CMK (cell line): ENCODE measurements around the gene ADNP.

ENCODE experiments used
- DNase-seq: peaks from one replicate; pipeline ENCODE4 v3.0.0-alpha.2; 2010; ENCODE audit warnings: low read depth

The ADNP gene

DNA sequence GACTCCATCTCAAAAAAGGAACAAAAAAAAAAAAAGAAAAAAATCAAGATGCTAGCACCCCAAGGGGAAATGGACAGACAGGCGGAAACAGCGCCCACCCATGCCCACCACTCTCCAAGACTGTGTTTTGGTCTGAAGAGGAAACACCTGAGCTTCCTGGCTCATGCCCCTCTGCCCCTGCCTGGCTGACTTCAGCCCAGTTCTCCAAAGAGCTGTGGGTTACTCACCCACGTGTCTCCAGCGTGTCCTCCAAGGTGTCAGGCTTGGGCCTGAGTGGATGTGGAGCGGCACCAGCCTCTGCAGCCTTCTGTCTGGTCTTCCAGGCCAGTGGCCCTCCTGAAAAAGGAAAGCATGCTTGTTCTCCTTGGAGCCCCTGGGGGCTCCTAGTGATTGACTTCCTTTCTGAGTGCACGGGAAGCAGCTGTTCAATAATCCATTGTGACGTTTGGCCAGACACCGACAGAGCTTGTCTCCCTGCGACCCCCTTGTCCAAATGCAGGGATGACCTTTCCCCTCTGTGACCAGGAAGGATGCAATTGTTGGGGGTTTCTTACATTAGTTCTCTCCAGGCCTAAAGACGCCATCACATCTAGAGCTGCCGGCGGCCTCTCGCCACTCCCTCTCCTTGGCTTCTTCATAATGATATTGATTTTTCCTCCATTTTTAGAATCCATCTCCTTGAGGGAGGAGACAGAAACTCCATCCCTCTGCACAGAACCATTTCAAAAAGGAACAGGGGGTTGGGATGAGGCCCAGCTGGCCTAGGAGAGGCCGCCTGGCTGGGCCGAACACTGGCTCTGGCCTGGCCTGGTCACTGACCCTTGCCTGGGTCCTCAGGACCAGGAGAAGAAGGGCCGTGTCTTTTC is 58.4 kb downstream of the ADNP start:
- no peak for DNase-seq

DNA sequence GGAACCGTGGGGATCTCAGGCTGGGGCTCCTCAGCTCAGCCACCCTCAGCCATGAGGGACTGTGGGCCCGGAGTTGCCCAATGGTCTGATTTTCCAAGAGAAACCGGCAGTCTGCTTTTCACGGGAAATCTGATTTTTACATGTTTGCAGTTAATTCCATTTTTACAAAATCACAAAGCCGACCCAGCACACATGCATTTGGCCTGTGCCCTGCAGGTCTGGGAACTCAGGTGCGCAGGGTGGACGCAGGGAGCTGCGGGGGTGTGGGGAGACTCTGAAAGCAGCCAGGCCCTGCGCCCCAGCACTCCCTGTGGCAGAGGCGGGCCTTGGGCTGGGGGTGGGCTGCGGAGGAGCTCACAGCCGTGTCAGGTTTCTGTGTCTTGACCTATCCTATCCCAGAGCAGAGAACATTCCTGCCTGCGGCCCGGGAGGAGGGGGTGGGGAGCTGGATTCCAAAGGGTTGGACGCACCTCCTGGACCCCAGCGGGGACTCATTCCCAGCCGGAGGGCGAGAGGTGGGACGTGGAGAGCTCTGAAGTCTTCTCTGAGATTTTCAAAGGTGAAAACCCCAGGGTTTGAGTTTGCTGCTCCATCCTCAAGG is 60.6 kb downstream of the ADNP start:
- no peak for DNase-seq

DNA sequence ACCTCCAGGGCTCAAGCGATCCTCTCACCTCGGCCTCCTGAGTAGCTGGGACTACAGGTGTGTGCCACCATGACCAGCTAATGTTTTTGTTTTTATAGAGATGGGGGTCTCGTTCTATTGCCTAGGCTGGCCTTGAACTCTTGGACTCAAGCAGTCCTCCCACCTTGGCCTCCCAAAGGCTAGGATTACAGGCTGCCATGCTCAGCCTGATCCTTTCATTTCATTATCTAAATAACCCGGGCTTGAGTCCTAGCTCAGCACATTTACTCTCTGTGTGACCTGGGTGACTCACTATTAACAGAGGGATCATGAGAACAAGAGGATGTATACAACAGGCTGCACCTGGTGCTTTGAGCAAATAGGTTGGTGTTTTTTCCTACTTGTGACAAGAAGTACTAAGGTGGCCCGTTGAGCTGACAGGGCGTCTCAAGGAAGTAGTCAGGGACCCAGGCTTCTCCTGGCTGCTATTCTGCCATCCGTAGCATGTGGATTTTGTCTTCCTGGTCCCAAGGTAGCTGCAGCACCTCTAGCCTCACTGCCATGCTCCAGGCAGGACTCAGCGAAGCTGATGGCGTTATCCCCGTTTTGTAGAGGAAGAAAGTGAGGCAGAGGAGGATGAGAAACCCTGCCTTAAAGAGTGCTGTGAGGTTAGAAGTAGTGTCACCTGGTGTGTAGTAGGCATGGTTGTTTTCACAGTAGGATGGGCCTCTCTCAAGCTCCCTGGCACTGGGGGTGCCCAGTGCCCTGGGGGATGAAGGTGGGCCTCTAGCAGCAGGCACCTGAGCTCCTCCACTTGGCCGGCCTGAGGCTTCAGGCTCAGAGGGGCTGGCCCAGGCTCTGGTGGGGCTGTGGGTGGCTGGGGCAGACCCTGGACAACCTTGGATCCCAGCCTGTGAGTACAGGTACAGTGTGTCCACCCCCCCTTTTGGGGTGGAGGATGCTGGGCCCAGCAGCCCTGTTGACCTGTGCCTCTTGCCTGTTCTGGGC is 62.4 kb downstream of the ADNP start:
- no peak for DNase-seq

DNA sequence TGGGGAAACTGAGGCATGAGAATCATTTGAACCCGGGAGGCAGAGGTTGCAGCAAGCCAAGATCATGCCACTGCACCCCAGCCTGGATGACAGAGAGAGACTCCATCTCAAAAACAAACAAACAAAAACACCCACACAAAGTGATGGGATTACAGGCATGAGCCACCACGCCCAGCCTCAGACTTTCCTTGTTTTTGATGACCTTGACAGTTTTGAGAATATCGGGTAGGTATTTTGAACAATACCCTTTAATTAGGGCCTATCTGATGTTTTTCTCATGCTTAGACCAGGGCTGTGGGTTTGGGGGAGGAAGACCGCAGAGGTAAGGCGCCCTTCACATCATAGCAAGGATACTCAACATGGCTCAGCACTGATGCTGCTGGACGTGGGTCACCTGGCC is 63.4 kb downstream of the ADNP start:
- DNase-seq, result no peak

DNA sequence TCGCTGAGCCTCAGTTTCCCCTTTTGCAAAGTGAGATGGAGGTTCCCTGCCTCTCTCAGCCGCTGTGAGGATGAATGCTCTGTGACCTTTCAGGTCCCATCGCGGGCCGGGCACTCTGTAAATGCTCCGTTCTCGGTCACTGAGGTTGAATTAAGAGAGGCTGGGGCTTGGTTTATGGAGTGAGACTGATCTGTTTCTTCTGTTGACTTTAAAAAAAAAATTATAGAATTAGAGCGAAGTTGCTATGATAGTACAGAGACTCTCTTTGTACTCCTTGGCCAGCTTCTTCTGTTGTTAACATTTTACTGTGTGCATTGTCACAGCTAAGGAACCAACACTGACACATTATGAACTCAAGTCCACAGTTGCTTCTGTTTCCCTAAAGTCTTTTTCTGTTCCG is 64.4 kb downstream of the ADNP start:
- DNase-seq, result no peak

DNA sequence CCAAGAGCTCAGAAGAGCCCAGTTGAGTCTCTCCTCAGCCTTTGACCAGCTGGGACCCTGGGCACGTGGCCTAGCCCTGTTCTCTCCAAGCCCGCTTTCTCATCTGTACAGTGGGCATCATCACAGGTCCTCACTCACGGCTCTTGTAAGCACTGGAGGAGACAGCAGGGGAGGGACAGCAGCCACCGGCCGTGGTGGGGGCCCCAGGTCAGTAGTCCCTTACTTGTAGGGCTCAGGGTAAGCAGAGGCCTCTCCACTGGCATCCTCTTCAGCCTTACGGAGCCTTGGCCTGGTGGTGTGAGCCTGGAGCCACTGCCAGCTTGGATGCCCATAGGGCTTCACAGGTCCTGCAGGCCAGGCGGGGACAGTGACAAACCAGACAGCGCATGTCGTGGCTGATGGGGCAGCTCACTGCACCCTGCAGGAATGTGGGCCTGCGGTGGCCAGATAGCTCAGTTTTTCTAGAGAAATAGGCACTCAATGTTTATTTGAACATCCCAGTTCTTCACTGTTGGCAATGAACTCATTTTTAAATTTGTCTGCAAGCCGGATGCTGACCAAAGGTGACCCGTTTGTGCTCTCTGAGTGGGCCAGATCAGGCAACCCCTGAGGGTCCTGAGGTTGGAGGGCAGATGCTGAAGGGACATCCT is 65.1 kb downstream of the ADNP start:
- DNase-seq, result no peak

DNA sequence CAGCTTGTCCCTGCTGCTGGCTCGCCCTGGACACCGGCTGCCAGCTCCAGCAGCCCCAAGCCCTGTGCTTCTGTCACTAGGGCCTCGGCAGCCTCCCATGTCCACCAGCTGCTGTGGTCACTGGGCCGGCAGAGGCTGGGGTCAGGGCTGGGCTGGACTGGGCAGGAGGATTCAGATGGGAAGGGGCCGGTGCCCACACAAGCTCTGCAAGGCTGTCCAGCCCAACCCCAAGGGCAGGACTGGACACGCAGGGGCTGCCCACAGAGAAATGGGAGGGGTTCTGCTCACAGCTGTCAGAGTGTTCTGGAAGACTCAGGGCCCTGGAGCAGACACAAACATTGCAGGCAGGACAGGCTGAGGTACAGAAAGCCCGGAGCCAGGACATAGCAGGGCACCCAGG is 65.6 kb downstream of the ADNP start:
- no peak for DNase-seq

DNA sequence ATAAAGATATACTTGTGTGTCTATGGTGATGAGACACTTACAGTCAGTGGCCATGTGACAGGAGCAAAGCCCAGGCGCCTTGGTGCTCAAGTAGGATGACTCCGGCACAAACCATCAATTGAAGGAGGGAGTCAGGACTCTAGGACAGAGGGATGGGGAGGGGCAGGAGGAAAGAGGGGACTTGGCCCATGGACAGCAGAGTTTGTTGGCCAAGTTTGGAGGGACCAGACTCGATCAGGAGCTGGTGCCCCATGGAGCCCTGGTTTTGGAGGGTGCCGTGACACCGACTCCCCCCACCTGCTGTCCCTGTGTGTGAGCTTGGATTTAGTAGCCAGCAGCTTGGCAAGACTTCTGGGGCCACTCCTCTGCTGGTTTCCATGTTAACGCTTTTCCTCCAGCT is 66.1 kb downstream of the ADNP start:
- DNase-seq, result no peak

DNA sequence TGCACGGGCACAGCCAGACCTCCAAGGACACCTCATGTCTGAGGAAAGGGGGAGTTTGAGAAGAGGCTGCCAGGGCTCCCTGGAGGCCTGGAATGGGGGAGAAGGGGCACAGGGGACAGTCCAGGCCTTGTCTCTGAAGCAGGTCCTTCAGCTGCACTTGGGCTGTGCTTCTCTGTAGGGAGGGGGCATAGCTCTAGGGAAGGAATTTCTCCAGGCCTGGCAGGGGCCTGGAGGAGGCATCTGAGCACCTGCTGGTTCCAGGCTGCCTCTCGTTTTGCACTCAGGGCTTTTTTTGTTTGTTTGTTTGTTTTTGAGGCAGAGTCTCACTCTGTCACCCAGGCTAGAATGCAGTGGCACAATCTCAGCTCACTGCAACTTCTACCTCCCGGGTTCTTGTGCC is 68.7 kb downstream of the ADNP start:
- DNase-seq, result no peak

DNA sequence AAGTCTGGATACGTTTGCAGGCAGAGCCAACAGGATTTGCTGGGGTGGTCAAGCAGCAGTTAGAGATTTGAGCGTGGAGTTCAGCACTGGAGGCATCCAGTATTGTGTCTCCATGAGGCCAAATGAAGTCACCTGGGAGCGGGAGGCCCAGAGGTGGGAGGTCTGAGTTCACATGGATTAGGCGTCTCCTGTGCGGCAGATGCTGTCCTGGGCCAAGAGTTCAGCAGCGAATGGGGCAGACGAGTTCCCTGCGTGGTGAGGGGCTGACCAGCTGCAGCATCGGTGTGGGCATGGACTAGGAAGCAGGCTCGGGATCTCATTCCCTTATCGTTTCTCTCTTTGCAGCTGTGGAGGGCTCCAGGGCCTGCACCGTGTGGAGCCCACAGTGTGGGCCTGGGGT is 70.2 kb downstream of the ADNP start:
- DNase-seq, result no peak

DNA sequence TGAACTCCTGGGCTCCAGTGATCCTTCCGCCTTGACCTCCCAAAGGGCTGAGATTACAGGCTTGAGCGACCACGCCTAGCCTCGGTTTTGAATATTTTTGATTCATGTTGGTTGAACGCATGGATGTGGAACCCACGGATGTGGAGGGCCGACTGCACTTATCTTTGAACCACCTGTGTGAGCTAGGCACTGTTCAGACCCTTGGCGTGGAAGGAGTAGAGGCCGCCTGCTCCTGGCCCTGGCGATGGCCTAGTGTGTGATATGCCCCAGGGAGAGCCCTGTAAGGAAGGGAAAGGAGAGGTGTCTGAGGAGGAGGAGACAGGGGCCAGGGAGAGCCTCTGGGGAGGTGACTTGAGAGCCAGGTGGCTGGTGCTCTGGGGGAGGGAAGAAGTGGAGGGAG is 72.1 kb downstream of the ADNP start:
- DNase-seq, result no peak

DNA sequence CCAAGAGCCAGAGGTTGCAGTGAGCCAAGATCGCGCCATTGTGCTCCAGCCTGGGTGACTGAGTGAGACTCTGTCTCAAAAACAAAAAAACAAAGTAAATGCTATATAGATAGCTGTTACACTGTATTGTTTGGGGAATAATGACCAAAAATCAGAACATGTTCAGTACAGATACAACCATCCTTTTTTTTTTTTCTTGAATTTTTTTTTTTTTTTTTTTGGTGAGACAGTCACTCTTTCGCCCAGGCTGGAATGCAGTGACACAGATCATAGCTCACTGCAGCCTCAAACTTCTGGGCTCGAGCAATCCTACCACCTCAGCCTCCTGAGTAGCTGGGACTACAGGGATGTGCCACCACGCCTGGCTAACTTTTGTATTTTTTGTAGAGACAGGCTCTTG is 72.7 kb downstream of the ADNP start:
- no peak for DNase-seq

DNA sequence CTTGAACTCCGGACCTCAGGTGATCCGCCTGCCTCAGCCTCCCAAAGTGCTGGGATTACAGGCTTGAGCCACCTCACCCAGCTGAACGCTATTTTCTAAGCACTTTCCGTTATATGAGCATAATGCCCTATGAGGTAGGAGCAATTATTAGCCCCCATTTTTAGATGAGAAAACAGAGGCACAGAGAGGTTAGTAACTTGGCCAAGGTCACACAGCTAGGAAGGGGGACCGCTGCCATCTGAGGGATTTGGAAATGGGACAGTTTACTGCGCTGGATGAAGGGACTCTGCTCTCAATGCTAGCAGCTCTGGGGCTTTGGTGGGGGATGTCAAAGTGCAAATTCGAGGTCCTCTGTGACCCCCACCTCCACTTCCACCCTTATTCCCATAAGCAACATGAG is 73.9 kb downstream of the ADNP start:
- DNase-seq, result no peak

DNA sequence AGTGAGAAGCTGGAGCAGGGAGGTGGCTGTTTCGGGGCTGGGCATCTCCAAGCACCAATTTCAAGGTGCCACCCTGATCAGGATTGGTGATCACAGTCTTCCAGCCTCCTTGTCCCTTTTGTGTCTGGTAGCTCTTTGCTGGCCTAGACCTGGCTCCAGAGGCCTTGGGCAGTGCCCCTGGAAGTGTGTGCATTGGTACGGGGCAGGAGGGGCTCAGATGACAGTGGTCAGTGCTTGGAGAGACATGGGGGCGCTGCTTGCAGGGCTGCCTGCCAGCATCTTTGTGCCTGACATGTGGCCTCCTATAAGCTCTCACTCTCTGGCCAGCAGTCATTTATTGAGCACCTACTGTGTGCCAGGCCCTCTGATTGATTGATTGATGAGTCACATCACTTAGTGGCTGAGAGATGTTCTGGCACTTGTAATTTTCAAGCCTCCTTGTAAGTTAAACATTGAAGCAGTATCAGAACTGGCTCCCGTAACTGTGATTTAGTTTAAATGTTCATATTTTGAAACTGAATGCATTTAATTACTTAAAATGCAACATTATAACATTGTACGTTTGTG is 74.7 kb downstream of the ADNP start:
- DNase-seq, result no peak

DNA sequence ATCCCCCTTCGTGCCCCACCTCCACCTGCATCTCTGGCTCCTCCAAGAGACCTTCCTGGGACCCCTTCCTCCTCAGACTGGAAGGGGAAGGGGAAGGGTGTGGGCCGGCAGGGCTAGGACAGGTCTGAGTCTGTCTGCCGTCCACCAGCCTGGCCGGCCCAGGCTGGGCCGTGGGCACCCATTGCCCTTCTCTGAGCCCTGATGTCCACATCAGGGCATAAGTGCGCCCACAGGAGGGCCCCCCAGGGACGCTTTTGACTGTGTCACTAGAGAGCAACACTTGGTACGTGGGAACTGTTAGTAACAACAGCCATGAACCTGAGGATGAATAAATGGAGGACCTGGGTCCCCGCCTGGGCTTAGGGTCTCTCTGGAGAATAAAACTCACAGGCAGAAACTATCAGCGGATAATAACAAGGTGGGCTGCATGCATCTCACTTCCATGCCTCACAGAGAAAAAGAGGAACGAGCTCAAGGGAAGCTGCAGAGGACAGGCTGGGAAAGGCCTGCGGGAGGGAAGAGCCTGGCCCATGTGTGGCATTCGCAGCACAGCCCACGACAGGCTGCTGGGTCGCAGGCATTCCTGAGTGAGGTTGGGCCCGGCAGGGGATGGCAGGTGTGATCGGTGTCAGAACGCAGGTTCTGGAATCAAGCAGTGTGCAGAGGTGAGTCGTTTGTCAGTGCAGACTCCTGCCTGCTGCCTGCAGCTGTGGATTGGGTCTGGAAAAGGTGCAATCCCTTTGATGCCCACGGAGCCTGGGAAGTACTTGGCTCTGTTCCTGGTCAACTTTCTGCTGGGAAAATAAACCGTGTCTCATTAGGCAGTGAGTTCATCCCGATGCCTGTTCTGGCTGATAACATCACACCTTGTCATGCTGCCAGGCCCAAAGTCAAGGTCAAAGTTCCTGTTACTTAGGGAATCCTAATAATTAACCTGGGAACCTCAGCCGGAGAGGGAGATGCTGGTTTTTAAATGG is 75.5 kb downstream of the ADNP start:
- no peak for DNase-seq

DNA sequence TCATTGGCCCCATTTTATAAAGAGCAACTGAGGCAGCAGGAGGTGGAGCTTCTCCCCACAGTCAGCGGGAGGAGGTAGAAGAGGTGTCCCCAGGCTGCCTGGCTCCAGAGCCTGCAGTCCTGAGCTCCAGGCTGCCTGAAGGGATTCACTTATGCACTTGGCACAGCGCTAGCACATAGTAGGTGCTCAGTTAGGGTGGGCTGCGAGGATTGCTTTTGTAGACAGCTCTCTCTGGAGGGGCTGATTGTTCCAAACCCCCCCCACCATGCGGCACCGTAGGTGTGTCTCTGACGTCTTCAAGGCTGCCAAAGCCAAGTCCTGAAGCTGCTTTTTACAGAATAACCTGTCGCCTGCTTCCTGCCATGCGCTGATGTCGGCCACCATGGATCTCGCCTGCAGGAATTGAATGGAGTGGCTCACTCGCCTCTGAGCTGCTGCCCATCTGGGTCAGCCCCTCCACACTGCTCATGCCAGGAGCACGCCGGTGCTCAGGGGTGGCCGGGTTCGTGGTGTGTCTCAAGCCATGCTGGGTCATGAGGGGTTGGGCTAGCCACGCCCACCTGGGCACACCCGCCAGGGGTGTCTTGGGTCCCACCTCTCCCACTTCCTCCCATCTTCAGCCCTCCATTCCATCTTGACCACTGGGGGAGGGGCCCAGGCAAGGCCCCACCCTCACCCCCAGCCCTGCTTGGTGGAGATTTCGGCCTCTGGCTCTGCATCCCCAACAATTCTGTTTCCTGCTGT is 76.6 kb downstream of the ADNP start:
- no peak for DNase-seq

DNA sequence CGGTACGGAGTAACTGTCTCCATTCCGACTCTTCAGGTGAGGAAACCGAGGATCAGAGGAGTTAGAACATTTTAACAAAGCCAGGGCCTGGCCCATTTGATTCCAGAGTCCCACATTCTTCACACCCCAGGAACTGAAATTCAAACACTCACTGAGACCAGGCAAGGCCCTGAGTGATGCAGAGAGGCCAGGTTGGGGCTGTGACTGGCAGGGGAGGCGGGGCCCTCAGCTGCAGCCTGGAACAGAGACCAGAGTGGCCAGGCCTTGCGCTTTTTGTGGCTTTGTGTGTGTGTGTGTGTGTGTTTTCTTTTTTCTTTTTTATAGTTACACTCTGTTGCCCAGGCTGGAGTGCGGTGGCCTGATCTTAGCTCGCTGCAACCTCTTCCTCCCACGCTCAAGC is 79.2 kb downstream of the ADNP start:
- DNase-seq, result no peak

DNA sequence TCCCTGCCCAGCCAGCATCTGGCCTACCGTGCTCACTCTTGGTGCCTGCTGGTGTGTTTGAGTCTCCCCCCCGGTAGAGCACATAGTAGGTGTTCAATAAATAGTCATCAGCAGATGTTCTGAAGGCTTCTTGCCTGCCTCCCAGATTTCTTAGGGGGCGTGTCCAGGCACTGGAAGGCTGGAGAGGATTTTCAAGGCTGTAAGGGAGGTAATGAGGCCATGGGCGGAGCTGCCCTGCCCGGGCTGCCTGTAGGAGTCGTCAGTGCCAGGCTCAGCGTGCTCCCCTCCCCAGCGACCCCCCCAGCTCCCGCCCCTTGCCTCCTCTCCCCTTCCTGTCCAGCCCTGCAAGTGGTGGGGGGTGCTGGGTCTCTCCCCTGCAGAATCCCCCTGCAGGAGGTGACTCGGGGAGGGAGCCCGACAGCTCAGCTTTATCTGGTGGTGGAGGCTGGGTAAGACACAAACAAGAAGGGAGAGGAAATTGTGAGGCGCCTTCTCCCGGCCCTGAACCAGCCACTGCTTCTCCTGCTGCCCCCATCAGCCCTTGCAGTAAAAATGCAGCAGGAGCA is 80.4 kb downstream of the ADNP start:
- DNase-seq, result peak; percentile 56

DNA sequence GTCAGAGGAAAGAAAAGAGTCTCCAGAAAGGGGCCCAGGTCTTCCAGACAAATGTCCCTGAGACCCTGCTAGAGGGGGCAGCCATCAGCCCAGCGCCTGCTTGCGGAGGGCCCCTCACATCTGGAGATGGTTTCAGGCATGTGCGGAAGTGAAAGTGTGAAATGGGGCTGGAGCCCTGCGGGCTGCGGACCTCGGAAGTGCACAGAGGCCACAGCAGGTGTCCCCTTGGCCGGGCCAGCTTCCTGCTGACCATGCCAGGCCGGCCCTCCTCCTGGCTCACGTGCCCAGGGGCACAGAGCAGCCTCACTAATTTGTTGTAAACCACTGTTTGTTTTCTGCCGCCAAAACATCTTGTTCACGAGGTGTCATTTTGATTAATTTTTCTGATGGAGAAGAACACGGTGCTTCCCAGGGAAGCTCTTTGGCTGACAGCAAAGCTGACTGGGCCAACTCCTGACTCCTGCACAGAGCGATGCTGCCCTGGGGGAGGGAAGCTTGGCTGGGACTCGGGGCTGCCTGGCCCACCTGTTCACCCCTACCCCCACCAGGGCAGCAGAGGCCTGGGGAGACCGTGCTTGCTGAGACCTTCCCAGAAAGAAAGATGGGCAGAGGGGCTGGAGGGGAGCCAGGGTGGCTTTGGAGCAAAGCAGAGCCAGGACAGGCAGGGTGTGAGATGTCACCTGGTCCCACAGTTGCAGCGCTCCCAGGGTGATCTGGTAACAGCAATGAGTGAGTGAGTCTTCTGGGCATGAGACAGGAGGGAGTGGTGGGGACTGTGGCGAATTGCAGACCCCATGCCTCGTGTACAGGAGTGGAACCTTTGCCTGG is 82.2 kb downstream of the ADNP start:
- DNase-seq, result no peak
